AG10803 (cell line): ENCODE measurements around the gene PITRM1.

Experiments used
- DNase-seq: peaks from one replicate; pipeline ENCODE4 v3.0.0; 2010; ENCODE audit warnings: low read depth
- H3K4me3 ChIP-seq: 2 replicates; pipeline ENCODE4 v1.5.1; 2011; ENCODE audit warnings: mild to moderate bottlenecking, low read length, control low read depth
- CTCF ChIP-seq: conservative IDR thresholded peaks from 2 replicates; pipeline ENCODE4 v1.5.1; 2011; ENCODE audit warnings: mild to moderate bottlenecking, low read length, control low read depth, inconsistent platforms

Gene PITRM1

GRCh38 chr10:3203972-3204371 lies 31.4 kb upstream of the PITRM1 start:
- no peak for DNase-seq
- H3K4me3 ChIP-seq: no peak overlapping the region
- TF ChIP-seq CTCF: no peak

DNA sequence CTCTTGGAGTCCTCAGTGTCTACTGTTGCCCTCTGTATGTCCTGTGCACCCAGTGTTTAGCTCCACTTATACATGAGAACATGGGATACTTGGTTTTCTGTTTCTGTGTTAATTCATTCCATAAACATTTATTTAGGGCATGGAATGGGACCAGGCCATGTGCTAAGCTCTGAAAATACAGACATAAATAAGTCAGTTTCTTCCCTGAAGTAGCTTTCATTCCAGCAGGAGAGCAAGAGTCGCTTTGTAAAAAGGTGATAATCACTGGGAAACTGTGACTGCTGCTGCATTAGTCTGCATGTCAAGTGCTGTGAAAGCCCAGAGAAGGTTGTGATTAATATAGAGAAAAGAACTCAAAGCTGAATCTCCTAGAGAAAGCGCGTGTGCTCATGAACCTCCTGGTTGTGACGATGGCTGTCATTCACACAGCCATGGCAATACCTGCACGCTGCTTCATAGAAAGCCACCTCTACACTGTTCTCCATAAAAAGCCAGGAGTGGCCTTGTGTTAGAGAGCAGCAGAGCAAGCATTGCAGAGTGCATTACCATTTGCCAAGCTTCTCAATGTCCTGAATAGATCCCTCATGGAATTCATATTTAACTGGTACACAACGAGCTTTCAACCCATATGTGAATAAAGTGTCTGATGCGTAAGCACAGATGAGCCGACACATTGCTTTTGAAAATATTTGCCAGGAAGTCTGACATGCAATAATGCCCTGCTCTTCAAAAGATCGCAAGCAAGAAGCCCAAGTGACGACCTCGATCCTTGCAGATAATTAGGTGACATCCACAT lies 30.6 kb upstream of the PITRM1 start:
- no peak for DNase-seq
- 0 out of 2 replicates have a peak overlapping the region, but pooled peaks have one; percentile 8 for H3K4me3 ChIP-seq
- no peak for TF ChIP-seq CTCF

- no peak for DNase-seq
- TF ChIP-seq CTCF: no peak
Observed at GRCh38 chr10:3201796-3202195, 29.2 kb upstream of the PITRM1 start.

GRCh38 chr10:3199488-3199887 lies 26.9 kb upstream of the PITRM1 start:
- TF ChIP-seq CTCF: no peak
- no peak for DNase-seq
- H3K4me3 ChIP-seq: no peak overlapping the region

More at GRCh38 chr10:3201796-3202195, 29.2 kb upstream of the PITRM1 start:
- H3K4me3 ChIP-seq: no peak overlapping the region

- DNase-seq: no peak
- TF ChIP-seq CTCF: no peak
Observed at GRCh38 chr10:3198900-3199299, 26.3 kb upstream of the PITRM1 start.

DNA sequence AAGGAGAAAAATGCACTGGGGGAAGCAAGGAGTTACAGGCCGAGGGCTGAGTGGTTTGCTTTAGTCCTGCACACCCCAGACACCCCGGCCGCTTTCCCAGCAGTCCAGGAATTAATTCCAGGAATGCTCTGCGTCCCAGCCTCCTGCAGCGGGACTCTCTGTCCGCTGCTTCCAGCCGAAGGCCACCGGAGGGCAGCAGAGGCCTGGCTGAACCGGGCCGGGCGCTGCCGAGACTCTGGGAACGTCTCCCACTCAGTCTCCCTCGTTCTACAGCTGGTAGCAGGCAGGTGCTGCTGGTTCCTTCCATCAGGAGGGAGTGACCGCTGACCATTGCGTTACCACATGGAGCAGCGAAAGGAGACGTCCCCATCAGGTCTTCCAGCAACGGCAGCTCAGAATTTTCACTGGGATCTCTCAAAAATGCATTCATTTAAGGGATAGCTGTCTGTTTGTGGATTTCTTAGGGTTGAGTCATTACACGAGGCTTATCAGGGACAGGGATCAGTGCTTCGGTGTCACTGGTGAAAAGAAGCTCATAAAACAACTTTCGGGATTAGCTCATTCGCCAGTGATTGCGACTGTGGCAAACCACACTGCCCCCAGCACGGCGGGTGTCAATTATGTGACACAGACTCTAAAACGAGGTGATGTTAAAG lies 24.9 kb upstream of the PITRM1 start:
- peak; percentile 88 for DNase-seq
- peak overlapping the region; percentile 54 for H3K4me3 ChIP-seq
- TF ChIP-seq CTCF: peak; percentile 88

More at GRCh38 chr10:3198900-3199299, 26.3 kb upstream of the PITRM1 start:
- no peak overlapping the region for H3K4me3 ChIP-seq

GRCh38 chr10:3196958-3197347 lies 24.4 kb upstream of the PITRM1 start:
- DNase-seq: no peak
- no peak for TF ChIP-seq CTCF
- H3K4me3 ChIP-seq: peak overlapping the region; percentile 8
